CD4-positive, alpha-beta T cell treated with Interleukin-2 at 100 ng/mL for 4 hours (primary cell): ENCODE measurements around the gene NKX1-2.

Experiments
- DNase-seq: peaks from one replicate; pipeline ENCODE4 v3.0.0-alpha.2; 2020; ENCODE audit warnings: low spot score

NKX1-2 gene

DNA sequence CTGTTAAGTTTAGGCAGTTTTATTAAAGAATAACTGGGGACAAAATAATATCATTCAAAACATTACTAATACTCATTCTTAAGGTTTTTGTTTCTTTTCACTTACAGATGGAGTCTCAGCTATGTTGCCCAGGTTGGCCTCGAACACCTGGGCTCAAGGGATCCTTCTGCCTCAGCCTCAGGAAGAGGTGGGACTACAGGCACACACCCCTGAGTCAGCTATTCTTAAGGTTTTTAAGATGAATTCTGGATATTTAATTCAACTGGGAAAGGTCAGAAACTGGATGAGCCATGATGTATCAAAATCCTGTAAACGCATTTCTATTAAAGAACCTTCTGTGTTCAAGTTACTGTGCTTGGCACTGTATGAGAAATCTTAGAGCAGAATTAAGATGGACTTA is 34.6 kb downstream of the NKX1-2 start:
- DNase-seq: no peak

DNA sequence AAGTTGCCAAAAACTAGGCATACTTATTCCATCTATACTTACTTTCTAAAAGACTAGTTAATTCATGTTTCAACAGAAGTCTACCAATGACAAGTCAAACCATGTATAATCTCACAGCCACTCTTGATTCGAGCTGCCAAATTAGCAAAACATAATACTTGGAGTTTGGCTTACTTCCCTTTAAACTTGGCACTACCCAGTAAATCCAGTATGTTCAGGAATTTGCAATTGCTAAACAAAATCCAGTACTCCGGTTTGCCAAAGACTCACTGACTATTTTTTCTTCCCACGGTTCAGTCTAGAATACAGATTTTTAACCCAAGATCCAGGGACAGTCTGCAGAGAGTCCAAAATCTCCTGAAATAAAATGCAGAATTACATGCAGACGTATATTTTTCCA is 35.8 kb downstream of the NKX1-2 start:
- DNase-seq: no peak

DNA sequence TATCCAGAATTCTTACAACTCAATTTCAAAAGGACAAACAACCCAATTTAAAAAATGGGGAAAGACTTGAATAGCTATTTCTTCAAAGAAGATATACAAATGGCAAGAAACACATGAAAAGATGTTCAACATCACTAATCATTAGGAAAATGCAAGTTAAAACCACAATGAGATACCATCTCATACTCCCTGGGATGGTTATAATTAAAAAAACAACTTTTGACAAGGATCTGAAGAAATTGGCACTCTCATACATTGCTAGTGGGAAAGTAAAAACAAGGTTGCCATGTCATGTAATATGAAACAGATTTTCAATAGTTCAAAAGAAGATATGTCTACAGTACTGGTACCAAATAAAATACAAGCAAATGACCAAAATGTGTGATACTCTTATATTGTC is 40.1 kb downstream of the NKX1-2 start:
- no peak for DNase-seq

DNA sequence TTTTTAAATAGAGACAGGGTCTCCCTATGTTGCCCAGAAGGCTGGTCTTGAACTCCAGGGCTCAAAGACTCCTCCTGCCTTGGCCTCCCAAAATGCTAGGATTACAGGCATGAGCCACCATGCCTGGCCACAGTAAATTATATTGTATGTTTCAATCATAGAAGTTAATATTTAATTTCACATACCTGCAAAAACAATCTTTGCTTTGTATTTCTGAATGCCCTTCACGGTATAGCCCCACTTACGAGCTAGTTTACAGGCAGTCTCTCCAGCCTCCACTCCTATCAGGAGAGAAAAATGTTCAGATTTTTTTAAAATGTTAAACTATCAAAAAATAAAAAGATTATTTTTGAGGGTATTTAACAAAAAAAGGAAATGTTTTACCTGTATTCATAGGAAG is 41.5 kb downstream of the NKX1-2 start:
- no peak for DNase-seq

DNA sequence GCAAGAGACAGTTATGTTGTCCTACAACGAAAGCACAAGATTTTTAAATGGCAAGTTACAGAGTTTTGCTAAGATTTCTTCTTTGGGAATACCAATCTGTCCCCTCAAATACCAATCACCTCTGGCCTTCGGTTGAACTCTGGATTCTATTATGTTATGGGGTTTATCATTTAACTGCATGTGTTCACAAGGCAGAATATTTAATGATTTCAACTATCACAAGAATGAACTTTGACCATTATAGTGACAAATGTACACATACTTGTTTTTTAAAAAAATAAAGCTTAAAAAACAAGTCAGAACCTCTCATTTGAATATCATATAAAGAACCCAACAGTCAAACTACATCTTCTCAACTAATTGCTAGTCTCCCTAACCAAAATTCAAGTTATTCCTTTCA is 42.4 kb downstream of the NKX1-2 start:
- DNase-seq: no peak

DNA sequence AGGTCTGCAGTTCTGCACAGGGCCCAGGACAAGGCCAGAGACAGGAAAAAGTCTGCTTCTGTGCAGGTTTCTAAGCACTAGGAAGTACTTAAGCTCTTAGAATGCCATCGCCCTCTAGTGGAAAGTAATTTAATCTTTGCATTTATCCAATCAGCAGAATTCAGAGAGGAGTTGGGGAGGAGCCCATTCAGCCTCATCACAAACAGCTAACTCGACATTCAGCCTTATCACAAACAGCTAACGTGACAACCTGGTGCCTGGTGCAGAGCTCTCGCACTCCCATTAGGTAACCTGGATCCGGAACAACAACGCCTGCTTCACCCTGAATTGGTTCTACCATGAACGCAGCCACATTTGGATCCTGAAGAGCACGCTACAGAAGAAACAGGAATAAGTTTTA is 46.3 kb downstream of the NKX1-2 start:
- peak; percentile 78 for DNase-seq

DNA sequence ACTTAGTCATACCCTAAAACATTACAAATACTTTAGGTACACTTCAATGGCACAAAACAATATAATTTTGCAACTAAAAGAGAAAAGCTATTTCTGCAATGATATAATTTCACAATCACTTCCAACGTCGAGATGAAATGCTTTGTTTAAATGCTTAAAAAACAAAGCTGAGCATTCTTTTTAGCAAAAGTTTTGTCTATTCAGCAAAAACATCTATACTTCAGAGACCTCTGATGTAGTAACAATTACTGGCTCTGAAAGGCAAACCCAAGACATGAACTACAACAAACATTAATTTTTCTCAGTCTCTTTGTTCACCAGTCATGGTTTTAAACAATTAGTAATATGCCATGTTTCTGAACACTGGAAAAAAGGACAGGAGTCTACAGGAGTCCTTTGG is 47.6 kb downstream of the NKX1-2 start:
- DNase-seq: no peak

DNA sequence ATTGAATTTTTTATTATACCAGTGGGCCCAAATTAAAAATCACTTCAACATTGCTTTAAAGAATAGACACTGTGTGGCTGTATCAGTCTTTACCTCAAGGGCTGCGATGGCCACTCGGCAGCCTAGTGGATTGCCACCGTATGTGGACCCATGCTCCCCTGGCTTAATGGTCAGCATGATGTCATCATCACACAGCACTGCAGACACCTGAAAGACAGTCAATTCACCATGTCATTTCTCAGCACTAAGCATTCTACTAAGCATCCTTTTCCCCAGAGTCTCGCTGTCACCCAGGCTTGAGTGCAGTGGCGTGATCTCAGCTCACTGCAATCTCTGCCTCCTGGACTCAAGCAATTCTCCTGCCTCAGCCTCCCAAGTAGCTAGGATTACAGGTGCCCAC is 48.2 kb downstream of the NKX1-2 start:
- no peak for DNase-seq
